GM12878 (cell line): ENCODE measurements around the gene AMZ2. TPM values are rescaled to one million over a fixed set of nuclear protein-coding genes. Genes with fewer than 3 reads are reported as not detected.
A peak's percentile ranks its signal among the peaks of the same experiment; 100 is the strongest.

Source experiments
- ATAC-seq: fragments of 200-7000 bp; cut with Tn5 transposase; 3 replicates; pipeline ENCODE4 v1.9.1; 2020; ENCODE audit warnings: mild to moderate bottlenecking, moderate library complexity
- BruUV-seq: library from RNA; stranded (reverse); fragments of 400-500 nt; replicated peaks from 2 replicates; lab custom pipeline; 2021; lab: Mats Ljungman, UMichigan
- CTCF ChIA-PET: fragments of 300-600 bp; sonication (Branson Sonifier 250); formaldehyde crosslinking; extraction: SDS; loops from one replicate; lab custom pipeline; 2021; ENCODE audit warnings: inconsistent platforms; lab: Yijun Ruan, JAX
- POLR2A ChIA-PET: fragments of 350-600 bp; formaldehyde crosslinking; extraction: SDS; loops from one replicate; lab custom pipeline; 2021; ENCODE audit warnings: inconsistent platforms; lab: Charles Lee
- RAD21 ChIA-PET: fragments of 300-600 bp; sonication (Branson Sonifier 250); formaldehyde crosslinking; loops from one replicate; lab custom pipeline; 2023; ENCODE audit warnings: antibody characterized with exemption; ENCODE audit not compliant: unreplicated experiment; lab: Charles Lee
- SMC1A ChIA-PET: fragments of 300-600 bp; sonication (Branson Sonifier 250); formaldehyde crosslinking; loops from one replicate; lab custom pipeline; 2023; ENCODE audit not compliant: unreplicated experiment, uncharacterized antibody; lab: Charles Lee
- DNase-seq: peaks from one replicate; pipeline ENCODE4 v3.0.0-alpha.2; 2011; ENCODE audit warnings: low read depth, low spot score
- FAIRE-seq: peaks from 3 replicates; lab custom pipeline; 2011; peaks lifted over from hg19 to GRCh38; lab: Jason Lieb, UNC
- H2AFZ ChIP-seq: 2 replicates; pipeline ENCODE4 v1.6.0; 2011; ENCODE audit warnings: low read depth, low read length, control low read depth; ENCODE audit not compliant: control insufficient read depth
- H3K27ac ChIP-seq: 2 replicates; pipeline ENCODE4 v1.5.1; 2011; ENCODE audit warnings: control low read depth; ENCODE audit not compliant: control insufficient read depth, insufficient read depth
- H3K27me3 ChIP-seq, 2 experiments: replicated peaks in 1 of 2; 2 replicates each; pipeline versions ENCODE4 v1.6.0 to v1.6.1; 2011; ENCODE audit warnings: low read length in 1 of 2; ENCODE audit not compliant: control insufficient read depth in 2 of 2, insufficient read depth in 2 of 2
- H3K36me3 ChIP-seq, 2 experiments: 2 replicates each; pipeline ENCODE4 v1.5.1; 2011; ENCODE audit warnings: low read length in 1 of 2; ENCODE audit not compliant: control insufficient read depth in 2 of 2, insufficient read depth in 2 of 2
- H3K4me1 ChIP-seq: 2 replicates; pipeline ENCODE4 v1.6.1; 2011; ENCODE audit warnings: mild to moderate bottlenecking, low read length, moderate library complexity, mixed read lengths; ENCODE audit not compliant: control insufficient read depth, insufficient read depth
- H3K4me2 ChIP-seq: 2 replicates; pipeline ENCODE4 v1.6.0; 2011; ENCODE audit warnings: control low read depth; ENCODE audit not compliant: control insufficient read depth, insufficient read depth
- H3K4me3 ChIP-seq: fragments of 200-600 bp; sonication (generic); 2 replicates; pipeline ENCODE4 v1.5.1; 2016
- H3K79me2 ChIP-seq: 2 replicates; pipeline ENCODE4 v1.6.0; 2011; ENCODE audit warnings: low read length; ENCODE audit not compliant: control insufficient read depth, insufficient read depth
- H3K9ac ChIP-seq: 2 replicates; pipeline ENCODE4 v1.8.0; 2011; ENCODE audit warnings: low read length, control low read depth, mixed read lengths; ENCODE audit not compliant: control insufficient read depth, insufficient read depth
- H3K9me3 ChIP-seq: replicated peaks from 3 replicates; pipeline ENCODE4 v1.5.1; 2011; ENCODE audit warnings: mild to moderate bottlenecking, low read length; ENCODE audit not compliant: control insufficient read depth, insufficient read depth
- H4K20me1 ChIP-seq: 2 replicates; pipeline ENCODE4 v1.6.0; 2011; ENCODE audit not compliant: control insufficient read depth, insufficient read depth
- BMI1 ChIP-seq: fragments of 450-650 bp; IDR thresholded peaks from 2 replicates; pipeline ENCODE4 v1.6.1; 2016; ENCODE audit warnings: mild to moderate bottlenecking, moderate library complexity, borderline replicate concordance
- CHD4 ChIP-seq: fragments of 200-600 bp; sonication (generic); IDR thresholded peaks from 2 replicates; pipeline ENCODE4 v1.6.1; 2016; ENCODE audit warnings: mild to moderate bottlenecking
- DPF2 ChIP-seq: fragments of 450-650 bp; IDR thresholded peaks from 2 replicates; pipeline ENCODE4 v1.6.1; 2017; ENCODE audit warnings: mild to moderate bottlenecking
- GATAD2B ChIP-seq: fragments of 450-650 bp; conservative IDR thresholded peaks from 2 replicates; pipeline ENCODE4 v1.6.1; 2017; ENCODE audit warnings: low read depth, mild to moderate bottlenecking, moderate library complexity
- HDGF ChIP-seq: fragments of 450-650 bp; IDR thresholded peaks from 2 replicates; pipeline ENCODE4 v1.6.1; 2016; ENCODE audit warnings: antibody characterized with exemption
- IKZF1 ChIP-seq: fragments of 450-650 bp; conservative IDR thresholded peaks from 2 replicates; pipeline ENCODE4 v1.6.1; 2017; ENCODE audit warnings: antibody characterized with exemption, mild to moderate bottlenecking
- IRF4 ChIP-seq: IDR thresholded peaks from 2 replicates; pipeline ENCODE4 v1.6.1; 2011; ENCODE audit warnings: low read depth, low read length
- LARP7 ChIP-seq: fragments of 450-650 bp; IDR thresholded peaks from 2 replicates; pipeline ENCODE4 v1.6.1; 2017; ENCODE audit warnings: mild to moderate bottlenecking
- MTA2 ChIP-seq: fragments of 450-650 bp; IDR thresholded peaks from 2 replicates; pipeline ENCODE4 v1.6.1; 2016; ENCODE audit warnings: low read depth, mild to moderate bottlenecking, moderate library complexity
- NKRF ChIP-seq: fragments of 450-650 bp; conservative IDR thresholded peaks from 2 replicates; pipeline ENCODE4 v1.6.1; 2017; ENCODE audit warnings: mild to moderate bottlenecking, moderate library complexity
- PRDM15 ChIP-seq: fragments of 450-650 bp; formaldehyde crosslinking; IDR thresholded peaks from 2 replicates; pipeline ENCODE4 v1.4.0; 2020; ENCODE audit warnings: mild to moderate bottlenecking, moderate library complexity
- RB1 ChIP-seq: fragments of 450-650 bp; formaldehyde crosslinking; IDR thresholded peaks from 2 replicates; pipeline ENCODE4 v1.6.1; 2017; ENCODE audit warnings: mild to moderate bottlenecking, borderline replicate concordance
- SIN3A ChIP-seq: IDR thresholded peaks from 2 replicates; pipeline ENCODE4 v1.6.1; 2012; ENCODE audit warnings: low read depth, low read length, improper control_type of control experiment
- STAT1 ChIP-seq: fragments of 450-650 bp; conservative IDR thresholded peaks from 2 replicates; pipeline ENCODE4 v1.6.1; 2014; ENCODE audit warnings: antibody characterized with exemption, mild to moderate bottlenecking
- SUZ12 ChIP-seq: fragments of 200-600 bp; sonication (generic); IDR thresholded peaks from one replicate; pipeline ENCODE4 v1.6.1; 2018; ENCODE audit warnings: antibody characterized with exemption, mild to moderate bottlenecking; ENCODE audit not compliant: unreplicated experiment
- WGBS: methylation state at CpG from one replicate; pipeline ENCODE4 v1.1.6; 2016; ENCODE audit warnings: low lambda C conversion rate; ENCODE audit not compliant: insufficient replicate concordance, insufficient coverage; ENCODE audit errors: missing lambda C conversion rate; 5-methylcytosine and 5-hydroxymethylcytosine counted together
- in situ Hi-C: fragments of 300-500 bp; cut with MboI; formaldehyde crosslinking; loops from 9 replicates; pipeline ENCODE4 v1.14.3; 2018; ENCODE audit warnings: mixed read lengths
- intact Hi-C: fragments of 100-400 bp; cut with micrococcal nuclease; formaldehyde crosslinking; loops from one replicate; pipeline ENCODE4 v1.14.2; 2022; ENCODE audit not compliant: unreplicated experiment
- polyA plus RNA-seq, 11 experiments: library from polyadenylated mRNA; depleted of rRNA in 4 of 11; unstranded in 6 of 11; stranded (reverse) in 5 of 11; fragments of >200 nt; fragmentation: Nextera tagmentation in 4 of 11; fragmentation: Illumina TruSeq in 1 of 11; extraction: Ambion mirVana in 4 of 11; extraction: Trizol in 1 of 11; gene quantifications; 1 replicate in 1 of 11; 2 replicates in 10 of 11; pipeline versions ENCODE4 v1.2.1 to v1.2.3, GENCODE V29; 2011 to 2016; ENCODE audit warnings: inconsistent platforms in 2 of 11, missing spikeins in 2 of 11, low read depth in 1 of 11
- total RNA-seq, 4 experiments: library from RNA; depleted of rRNA in 3 of 4; stranded (reverse); fragments of >200 nt in 3 of 4; fragmentation: Illumina TruSeq in 1 of 4; extraction: Trizol in 1 of 4; gene quantifications; 2 replicates each; pipeline versions ENCODE4 v1.2.1 to v1.2.3, GENCODE V29; 2013 to 2021
- TF ChIP-seq, protein P1 (sequence below): IDR thresholded peaks from 2 replicates; pipeline ENCODE4 v1.6.1; 2011; ENCODE audit warnings: borderline replicate concordance, low read depth, mild to moderate bottlenecking, moderate library complexity, mixed read lengths, low read length; ENCODE audit not compliant: insufficient read depth; ENCODE audit errors: extremely low read length

AMZ2 gene
- total and polyA plus RNA-seq, 10 of the 15 experiments (the other 5 are each of a cell fraction or from before 2014, with no cell fraction given): 79.1 to 189 (median 126) TPM

- WGBS: under 1% methylated on average over 15 of the region's 19 CpGs
- no peak for FAIRE-seq
- H4K20me1 ChIP-seq: no peaks in the 10 kb centered on the region
- intact Hi-C loops: loop anchor here (5.0 kb wide), 3 partner anchors 41 to 66 kb away; partner anchors contain the start of genes ARSG and SLC16A6
- 0 out of 4 replicates have a peak, but pooled peaks cover 0 to 4% of the 10 kb centered on the region in 2 experiments for H3K36me3 ChIP-seq
- H3K79me2 ChIP-seq: peaks cover 16% of the 10 kb centered on the region
- SMC1A ChIA-PET: interaction anchor here (0.9 to 4.9 kb wide), 19 partner anchors 10 to 217 kb away, joined by 3 to 59 read pairs (median 4); partner anchors contain the start of gene WIPI1
- no peak for DNase-seq
- CTCF ChIA-PET: interaction anchor here (0.9 to 3.9 kb wide), 13 partner anchors 9 to 214 kb away, joined by 3 to 32 read pairs (median 5); partner anchors contain the start of gene WIPI1
- in situ Hi-C loops: no loop called here
- POLR2A ChIA-PET: interaction anchor here (0.6 to 5.6 kb wide), 13 partner anchors 11 to 214 kb away, joined by 3 to 66 read pairs (median 10); partner anchors contain the start of genes SLC16A6 and WIPI1
- RAD21 ChIA-PET: interaction anchor here (1.0 to 4.2 kb wide), 16 partner anchors 10 to 264 kb away, joined by 3 to 46 read pairs (median 6); partner anchors contain the start of genes ARSG, PRKAR1A, SLC16A6 and WIPI1
- no peaks in the 10 kb centered on the region for H3K27me3 ChIP-seq
- peak overlapping the region; percentile 91 for H3K27ac ChIP-seq
- H2AFZ ChIP-seq: peak overlapping the region; percentile 75
- H3K4me1 ChIP-seq: peaks cover 10% of the 10 kb centered on the region
- peak; percentile 31 for ATAC-seq
- peak overlapping the region; percentile 83 for H3K9ac ChIP-seq
- BruUV-seq: TSS peak; percentile 84
- peak overlapping the region; percentile 85 for H3K4me3 ChIP-seq
- H3K4me2 ChIP-seq: peak overlapping the region; percentile 73
- no peaks in the 10 kb centered on the region for H3K9me3 ChIP-seq
- TF ChIP-seq BMI1: peak; percentile 44; the same call in 1 of the 2 replicates
- TF ChIP-seq LARP7: 0 out of 2 replicates have a peak, but pooled peaks have one; percentile 31
- 0 out of 2 replicates have a peak, but pooled peaks have one; percentile 19 for TF ChIP-seq STAT1
- TF ChIP-seq SUZ12: no peak
- TF ChIP-seq PRDM15 (CRISPR knock-in tag): peak; percentile 76; the same call in 1 of the 2 replicates
- 0 out of 2 replicates have a peak, but pooled peaks have one; percentile 35 for TF ChIP-seq IRF4
- TF ChIP-seq HDGF: 0 out of 2 replicates have a peak, but pooled peaks have one; percentile 43
- peak; percentile 85; the same call in 1 of the 2 replicates for TF ChIP-seq IKZF1
- TF ChIP-seq SIN3A: peak; percentile 25; the same call in 1 of the 2 replicates
- no peak for TF ChIP-seq DPF2
- peak; percentile 42 for TF ChIP-seq NKRF
- TF ChIP-seq GATAD2B: peak; percentile 82; the same call in 1 of the 2 replicates
- no peak for TF ChIP-seq CHD4
- TF ChIP-seq, protein P1, sequence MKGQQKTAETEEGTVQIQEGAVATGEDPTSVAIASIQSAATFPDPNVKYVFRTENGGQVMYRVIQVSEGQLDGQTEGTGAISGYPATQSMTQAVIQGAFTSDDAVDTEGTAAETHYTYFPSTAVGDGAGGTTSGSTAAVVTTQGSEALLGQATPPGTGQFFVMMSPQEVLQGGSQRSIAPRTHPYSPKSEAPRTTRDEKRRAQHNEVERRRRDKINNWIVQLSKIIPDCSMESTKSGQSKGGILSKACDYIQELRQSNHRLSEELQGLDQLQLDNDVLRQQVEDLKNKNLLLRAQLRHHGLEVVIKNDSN: no peak
- peak; percentile 5; the same call in 1 of the 2 replicates for TF ChIP-seq RB1
- TF ChIP-seq MTA2: 0 out of 2 replicates have a peak, but pooled peaks have one; percentile 31
Observed at GRCh38 chr17:68248199-68248825, 469 bp downstream of the AMZ2 start.
